Activated CD4-positive, alpha-beta T cell treated with anti-CD3 and anti-CD28 coated beads for 36 hours (primary cell): ENCODE results near the gene METRN. TPM values are rescaled to one million over a fixed set of nuclear protein-coding genes. Genes with fewer than 3 reads are reported as not detected.

Experiments
- ATAC-seq: fragments of 200-7000 bp; cut with Tn5 transposase; one replicate; pipeline ENCODE4 v1.10.0; 2021; ENCODE audit warnings: mild to moderate bottlenecking, moderate library complexity
- CTCF ChIA-PET: fragments of 350-600 bp; sonication (Branson Sonifier 250); formaldehyde crosslinking; loops from one replicate; lab custom pipeline; 2021; ENCODE audit warnings: antibody characterized with exemption; lab: Charles Lee
- POLR2A ChIA-PET: fragments of 350-600 bp; sonication (Branson Sonifier 250); formaldehyde crosslinking; loops from one replicate; lab custom pipeline; 2021; ENCODE audit warnings: antibody characterized with exemption, inconsistent platforms; lab: Charles Lee
- DNase-seq: peaks from one replicate; pipeline ENCODE4 v3.0.0-alpha.2; 2020
- H3K27ac Mint-ChIP-seq: one replicate; pipeline ENCODE4 v1.8.0; 2021; ENCODE audit warnings: mixed read lengths
- H3K27me3 Mint-ChIP-seq: one replicate; pipeline ENCODE4 v1.8.0; 2021; ENCODE audit warnings: mixed read lengths
- H3K36me3 Mint-ChIP-seq: one replicate; pipeline ENCODE4 v1.8.0; 2021; ENCODE audit warnings: low read depth, mixed read lengths
- H3K4me1 Mint-ChIP-seq: one replicate; pipeline ENCODE4 v1.8.0; 2021; ENCODE audit warnings: mixed read lengths
- H3K4me3 Mint-ChIP-seq: one replicate; pipeline ENCODE4 v1.8.0; 2021; ENCODE audit warnings: mild to moderate bottlenecking, moderate library complexity, mixed read lengths
- H3K9me3 Mint-ChIP-seq: one replicate; pipeline ENCODE4 v1.8.0; 2021; ENCODE audit warnings: low read depth, mixed read lengths
- intact Hi-C, 2 experiments: fragments of 100-400 bp; cut with DNase I in 1 of 2; cut with micrococcal nuclease in 1 of 2; formaldehyde crosslinking; loops; one replicate each; pipeline versions ENCODE4 v1.14.2 to v1.15.1; 2022 to 2024; cut with DNase I, micrococcal nuclease
- total RNA-seq, 2 experiments: library from RNA; stranded (reverse); gene quantifications; one replicate each; pipeline ENCODE4 v1.2.3, GENCODE V29; 2021

METRN gene
- total RNA-seq, 2 experiments from 2014 or later = 11.1 to 13.3 TPM

GRCh38 chr16:672851-673250 lies 42.1 kb upstream of the METRN start:
- intact Hi-C loops = no loop called here
- Mint-ChIP-seq H3K9me3 (no peaks in the 10 kb centered on the region), H3K27ac (no peak overlapping the region), H3K4me1 (peaks cover 8% of the 10 kb centered on the region), H3K27me3 (peaks cover 2% of the 10 kb centered on the region), H3K36me3 (peaks cover 18% of the 10 kb centered on the region), H3K4me3 (no peak overlapping the region)
- DNase-seq = no peak
- CTCF ChIA-PET = interaction anchor here (0.9 kb wide), 1 partner anchor 27 kb away, joined by 4 read pairs; no protein-coding TSS in a partner anchor
- ATAC-seq = no peak
- POLR2A ChIA-PET = no interaction called here

GRCh38 chr16:673399-673991 lies 41.4 kb upstream of the METRN start:
- Mint-ChIP-seq H3K4me1 (peaks cover 8% of the 10 kb centered on the region), H3K4me3 (no peak overlapping the region), H3K9me3 (no peaks in the 10 kb centered on the region), H3K36me3 (peaks cover 18% of the 10 kb centered on the region), H3K27ac (no peak overlapping the region), H3K27me3 (peaks cover 2% of the 10 kb centered on the region)
- ChIA-PET CTCF (interaction anchor here (0.9 kb wide), 1 partner anchor 26 kb away, joined by 4 read pairs; no protein-coding TSS in a partner anchor), POLR2A (no interaction called here)
- ATAC-seq (no peak), DNase-seq (no peak)
- intact Hi-C loops = no loop called here

GRCh38 chr16:674214-674881 lies 40.6 kb upstream of the METRN start:
- DNase-seq = no peak
- intact Hi-C loops = no loop called here
- CTCF ChIA-PET = no interaction called here
- H3K9me3 Mint-ChIP-seq = no peaks in the 10 kb centered on the region
- no peak overlapping the region for H3K4me3 Mint-ChIP-seq
- ATAC-seq = no peak
- POLR2A ChIA-PET = no interaction called here
- peaks cover 2% of the 10 kb centered on the region for H3K27me3 Mint-ChIP-seq
- peaks cover 8% of the 10 kb centered on the region for H3K4me1 Mint-ChIP-seq
- H3K36me3 Mint-ChIP-seq = peaks cover 14% of the 10 kb centered on the region
- no peak overlapping the region for H3K27ac Mint-ChIP-seq

GRCh38 chr16:674968-675883 lies 39.7 kb upstream of the METRN start, which contains the start of gene RHBDL1:
TSS of gene RHBDL1 (plus strand) at chr16:675671. CDS start at chr16:675791, 120 bp downstream.
- Mint-ChIP-seq H3K9me3 (no peaks in the 10 kb centered on the region), H3K4me1 (peaks cover 11% of the 10 kb centered on the region), H3K36me3 (peaks cover 10% of the 10 kb centered on the region), H3K27ac (no peak within 1 kb of the TSS), H3K4me3 (no peak within 1 kb of the TSS), H3K27me3 (peaks cover 2% of the 10 kb centered on the region)
- ChIA-PET CTCF (interaction anchor here (1.2 kb wide), 1 partner anchor 39 kb away, joined by 3 read pairs; the partner anchor contains the start of gene METTL26), POLR2A (no interaction called here)
- ATAC-seq (no peak), DNase-seq (peak; percentile 45)
- intact Hi-C loops = no loop called here

GRCh38 chr16:675884-676564 lies 38.9 kb upstream of the METRN start:
- Mint-ChIP-seq H3K27me3 (peaks cover 2% of the 10 kb centered on the region), H3K4me1 (peaks cover 12% of the 10 kb centered on the region), H3K4me3 (no peak overlapping the region), H3K9me3 (no peaks in the 10 kb centered on the region), H3K27ac (no peak overlapping the region), H3K36me3 (peaks cover 9% of the 10 kb centered on the region)
- CTCF ChIA-PET = interaction anchor here (1.2 kb wide), 1 partner anchor 39 kb away, joined by 3 read pairs; the partner anchor contains the start of gene METTL26
- DNase-seq (no peak), ATAC-seq (no peak)
- POLR2A ChIA-PET = no interaction called here
- intact Hi-C loops = no loop called here

- H3K9me3 Mint-ChIP-seq = no peaks in the 10 kb centered on the region
- DNase-seq = no peak
- intact Hi-C loops = no loop called here
- no peak for ATAC-seq
- no peak overlapping the region for H3K4me3 Mint-ChIP-seq
- no peak overlapping the region for H3K27ac Mint-ChIP-seq
- H3K27me3 Mint-ChIP-seq = peaks cover 2% of the 10 kb centered on the region
- ChIA-PET CTCF (interaction anchor here (1.2 kb wide), 1 partner anchor 40 kb away, joined by 3 read pairs; the partner anchor contains the start of gene METTL26), POLR2A (no interaction called here)
- H3K36me3 Mint-ChIP-seq = peaks cover 11% of the 10 kb centered on the region
- H3K4me1 Mint-ChIP-seq = peaks cover 17% of the 10 kb centered on the region
Measured at GRCh38 chr16:676565-676902, 38.4 kb upstream of the METRN start.

GRCh38 chr16:676913-677312 lies 38.0 kb upstream of the METRN start:
- intact Hi-C loops = no loop called here
- no peak overlapping the region for H3K4me3 Mint-ChIP-seq
- H3K4me1 Mint-ChIP-seq = peaks cover 21% of the 10 kb centered on the region
- CTCF ChIA-PET = no interaction called here
- no peak overlapping the region for H3K27ac Mint-ChIP-seq
- no peaks in the 10 kb centered on the region for H3K9me3 Mint-ChIP-seq
- POLR2A ChIA-PET = no interaction called here
- ATAC-seq = no peak
- no peak for DNase-seq
- peaks cover 2% of the 10 kb centered on the region for H3K27me3 Mint-ChIP-seq
- H3K36me3 Mint-ChIP-seq = peaks cover 14% of the 10 kb centered on the region

GRCh38 chr16:677316-678190 lies 37.4 kb upstream of the METRN start:
- Mint-ChIP-seq H3K4me3 (no peak overlapping the region), H3K9me3 (no peaks in the 10 kb centered on the region), H3K27me3 (peaks cover 2% of the 10 kb centered on the region), H3K4me1 (peaks cover 27% of the 10 kb centered on the region), H3K27ac (no peak overlapping the region), H3K36me3 (peaks cover 18% of the 10 kb centered on the region)
- no peak for DNase-seq
- intact Hi-C loops = no loop called here
- no peak for ATAC-seq
- POLR2A ChIA-PET = interaction anchor here (0.5 kb wide), 1 partner anchor 285 kb away, joined by 4 read pairs; no protein-coding TSS in a partner anchor
- CTCF ChIA-PET = no interaction called here

GRCh38 chr16:678209-678857 lies 36.6 kb upstream of the METRN start:
- DNase-seq (no peak), ATAC-seq (no peak)
- Mint-ChIP-seq H3K27ac (no peak overlapping the region), H3K4me1 (peaks cover 35% of the 10 kb centered on the region), H3K27me3 (peaks cover 2% of the 10 kb centered on the region), H3K9me3 (no peaks in the 10 kb centered on the region), H3K4me3 (no peak overlapping the region), H3K36me3 (peaks cover 18% of the 10 kb centered on the region)
- intact Hi-C loops = no loop called here
- ChIA-PET POLR2A (interaction anchor here (1.0 kb wide), 1 partner anchor 110 kb away, joined by 4 read pairs; the partner anchor contains the start of genes CHTF18 and RPUSD1), CTCF (interaction anchor here (0.7 to 0.8 kb wide), 2 partner anchors 8 to 10 kb away, joined by 3 to 5 read pairs; partner anchors contain the start of gene RHOT2)
